ENCODE data around the gene CNTN4. TPM values are rescaled to one million over a fixed set of nuclear protein-coding genes. Genes with fewer than 3 reads are reported as not detected.

The CNTN4 gene
- total and polyA plus RNA-seq, 2 experiments from 2014 or later = 0.91 to 4.0 TPM

DNA sequence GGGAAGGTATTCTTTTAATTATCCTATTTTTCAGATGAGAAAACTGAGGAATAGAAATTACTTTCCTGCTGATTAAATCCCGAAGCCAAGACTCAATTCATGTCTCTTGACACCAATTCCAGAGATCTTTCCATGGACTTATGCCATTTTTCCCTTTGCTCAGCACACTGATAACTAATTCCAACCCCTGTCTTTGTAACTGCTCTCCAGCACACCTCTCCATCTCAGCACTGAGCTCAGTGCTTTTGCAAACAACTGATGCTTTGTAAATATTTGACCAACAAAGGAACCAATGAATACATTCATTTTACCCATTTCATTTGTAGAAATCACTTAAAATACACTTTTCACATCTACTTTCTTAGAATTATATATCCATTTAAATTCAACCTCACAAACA lies 762.5 kb downstream of the CNTN4 start:
- H3K4me1 Mint-ChIP-seq = no peaks in the 10 kb centered on the region
- H3K27ac Mint-ChIP-seq = no peak overlapping the region
- TF ChIP-seq ZNF462 (CRISPR knock-in tag; IDR thresholded peaks at IDR 0.05) (no peak), CREB1 (CRISPR knock-in tag; IDR thresholded peaks at IDR 0.05; ENCODE audit: low read depth) (no peak), POLR2AphosphoS5 (IDR thresholded peaks at IDR 0.05; ENCODE audit: low read depth) (no peak), ZNF114 (CRISPR knock-in tag; IDR thresholded peaks at IDR 0.05) (no peak), EZH2 (IDR thresholded peaks at IDR 0.05; ENCODE audit: low read depth, unreplicated experiment) (no peak), JUNB (IDR thresholded peaks at IDR 0.05; ENCODE audit: unreplicated experiment) (no peak), ZNF331 (CRISPR knock-in tag; IDR thresholded peaks at IDR 0.05; ENCODE audit: low read depth) (no peak)
- Histone ChIP-seq H4K20me1 (replicated peaks; ENCODE audit: insufficient read depth) (no peaks in the 10 kb centered on the region), H2AFZ (no peak overlapping the region), H3K4me1 (ENCODE audit: insufficient read depth) (no peaks in the 10 kb centered on the region), H3K4me2 (no peak overlapping the region), H3K27me3 (ENCODE audit: insufficient read depth) (no peaks in the 10 kb centered on the region), H3F3A (replicated peaks; ENCODE audit: low read depth) (no peaks in the 10 kb centered on the region), H3K27ac (ENCODE audit: low read depth) (no peak overlapping the region), H3K4me3 (no peak overlapping the region), H3K79me2 (replicated peaks; ENCODE audit: insufficient read depth) (no peaks in the 10 kb centered on the region), H3K36me3 (ENCODE audit: insufficient read depth) (no peaks in the 10 kb centered on the region), H3K9me2 (ENCODE audit: insufficient read depth) (no peaks in the 10 kb centered on the region)
- H3K36me3 Mint-ChIP-seq (ENCODE audit: low read depth) = peaks cover 39% of the 10 kb centered on the region
- ATAC-seq (no peak), DNase-seq (ENCODE audit: low spot score) (no peak)
- H3K9me3 Mint-ChIP-seq = peaks cover 95% of the 10 kb centered on the region
- no peak overlapping the region for H3K4me3 Mint-ChIP-seq
- peaks cover 2% of the 10 kb centered on the region for H3K27me3 Mint-ChIP-seq (ENCODE audit: insufficient read depth, low read depth, poor library complexity)

DNA sequence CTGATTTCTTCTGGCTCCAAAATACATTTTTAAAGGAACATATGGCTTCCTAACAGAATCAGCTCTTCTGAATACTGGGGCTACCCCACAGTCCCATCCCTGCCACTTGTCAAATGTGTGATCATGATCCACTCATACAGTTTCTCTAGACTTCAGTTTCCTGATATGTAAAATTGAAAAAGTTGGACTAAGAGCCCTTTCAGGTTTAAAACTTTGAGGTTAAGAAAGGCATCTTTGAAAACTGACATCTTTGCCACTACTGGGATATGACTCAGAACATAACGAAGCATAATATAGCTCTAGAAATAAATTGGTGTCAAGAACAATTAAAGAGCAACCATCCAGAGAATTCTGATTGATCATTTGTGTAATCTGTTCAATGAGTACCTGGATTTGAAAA lies 763.3 kb downstream of the CNTN4 start:
- no peak overlapping the region for H3K27ac ChIP-seq (ENCODE audit: low read depth)
- no peak overlapping the region for H3K4me3 ChIP-seq
- Mint-ChIP-seq H3K4me3 (no peak overlapping the region), H3K27me3 (ENCODE audit: insufficient read depth, low read depth, poor library complexity) (peaks cover 2% of the 10 kb centered on the region), H3K36me3 (ENCODE audit: low read depth) (peaks cover 33% of the 10 kb centered on the region), H3K9me3 (peaks cover 94% of the 10 kb centered on the region), H3K4me1 (no peaks in the 10 kb centered on the region), H3K27ac (no peak overlapping the region)
- no peaks in the 10 kb centered on the region for H3K36me3 ChIP-seq (ENCODE audit: insufficient read depth)
- TF ChIP-seq STAT1 (IDR thresholded peaks at IDR 0.05; ENCODE audit: unreplicated experiment) = no peak
- no peak for TF ChIP-seq ZNF114 (CRISPR knock-in tag; IDR thresholded peaks at IDR 0.05)
- TF ChIP-seq POLR2AphosphoS5 (IDR thresholded peaks at IDR 0.05; ENCODE audit: low read depth) = no peak
- no peaks in the 10 kb centered on the region for H3K79me2 ChIP-seq (replicated peaks; ENCODE audit: insufficient read depth)
- H3K4me1 ChIP-seq (ENCODE audit: insufficient read depth) = peaks cover 6% of the 10 kb centered on the region; the same call in 1 of the 2 replicates
- H4K20me1 ChIP-seq (replicated peaks; ENCODE audit: insufficient read depth) = no peaks in the 10 kb centered on the region
- H3F3A ChIP-seq (replicated peaks; ENCODE audit: low read depth) = no peaks in the 10 kb centered on the region
- ATAC-seq (no peak), DNase-seq (ENCODE audit: low spot score) (no peak)
- H3K4me2 ChIP-seq = no peak overlapping the region
- H2AFZ ChIP-seq = no peak overlapping the region
- H3K27me3 ChIP-seq (ENCODE audit: insufficient read depth) = no peaks in the 10 kb centered on the region
- H3K9me2 ChIP-seq (ENCODE audit: insufficient read depth) = no peaks in the 10 kb centered on the region

Measured in GM23338 (cell line).